Measurements from ENCODE around the gene PTPRF.

GRCh38 chr1:43510621-43511020 is 20.1 kb upstream of the PTPRF start:
- TF ChIP-seq CTCF (IDR thresholded peaks at IDR 0.05; ENCODE audit: low read depth, low read length) (no peak), EZH2phosphoT487 (IDR thresholded peaks at IDR 0.05; ENCODE audit: low read depth) (no peak)

All from OCI-LY3 (cell line).